Astrocyte (in vitro differentiated cells and primary cell): Measurements from ENCODE around the gene TUBB4B. TPM values are rescaled to one million over a fixed set of nuclear protein-coding genes. Genes with fewer than 3 reads are reported as not detected.

Experiments
- DNase-seq: peaks from one replicate; pipeline ENCODE4 v3.0.0-alpha.2; 2010; ENCODE audit warnings: low read depth
- FAIRE-seq: peaks from 2 replicates; lab custom pipeline; 2011; peaks lifted over from hg19 to GRCh38; lab: Jason Lieb, UNC
- H2AFZ ChIP-seq: 2 replicates; pipeline ENCODE4 v1.6.0; 2012; ENCODE audit warnings: low read depth, low read length, inconsistent platforms
- H3K27ac ChIP-seq: 2 replicates; pipeline ENCODE4 v1.5.1; 2011; ENCODE audit warnings: low read depth, low read length, inconsistent platforms
- H3K27me3 ChIP-seq: 2 replicates; pipeline ENCODE4 v1.6.0; 2011; ENCODE audit warnings: low read length, inconsistent platforms; ENCODE audit not compliant: insufficient read depth
- H3K36me3 ChIP-seq: 2 replicates; pipeline ENCODE4 v1.5.1; 2011; ENCODE audit warnings: low read length, inconsistent platforms; ENCODE audit not compliant: insufficient read depth
- H3K4me1 ChIP-seq: 2 replicates; pipeline ENCODE4 v1.5.1; 2011; ENCODE audit warnings: low read length, inconsistent platforms; ENCODE audit not compliant: insufficient read depth
- H3K4me2 ChIP-seq: 2 replicates; pipeline ENCODE4 v1.6.0; 2012; ENCODE audit warnings: low read length, inconsistent platforms
- H3K4me3 ChIP-seq: 2 replicates; pipeline ENCODE4 v1.5.1; 2011; ENCODE audit warnings: low read depth, mild to moderate bottlenecking, low read length, inconsistent platforms; ENCODE audit not compliant: insufficient read depth
- H3K79me2 ChIP-seq: 2 replicates; pipeline ENCODE4 v1.6.0; 2012; ENCODE audit warnings: mild to moderate bottlenecking, low read length, inconsistent platforms; ENCODE audit not compliant: insufficient read depth
- H3K9ac ChIP-seq: 2 replicates; pipeline ENCODE4 v1.6.0; 2012; ENCODE audit warnings: mild to moderate bottlenecking, low read length, inconsistent platforms
- H3K9me3 ChIP-seq: 2 replicates; pipeline ENCODE4 v1.5.1; 2012; ENCODE audit warnings: low read depth, mild to moderate bottlenecking, low read length, inconsistent platforms; ENCODE audit not compliant: insufficient read depth
- H4K20me1 ChIP-seq: 2 replicates; pipeline ENCODE4 v1.6.0; 2012; ENCODE audit warnings: low read length, inconsistent platforms; ENCODE audit not compliant: insufficient read depth
- H3K27ac Mint-ChIP-seq: one replicate; pipeline ENCODE4 v1.8.0; 2021; ENCODE audit warnings: mild to moderate bottlenecking, mixed read lengths; ENCODE audit not compliant: unreplicated experiment
- H3K27me3 Mint-ChIP-seq: one replicate; pipeline ENCODE4 v1.8.0; 2021; ENCODE audit warnings: low read depth, mixed read lengths; ENCODE audit not compliant: unreplicated experiment
- H3K36me3 Mint-ChIP-seq: one replicate; pipeline ENCODE4 v1.8.0; 2021; ENCODE audit warnings: low read depth, mixed read lengths; ENCODE audit not compliant: unreplicated experiment
- H3K4me1 Mint-ChIP-seq: one replicate; pipeline ENCODE4 v1.8.0; 2021; ENCODE audit warnings: low read depth, mixed read lengths; ENCODE audit not compliant: unreplicated experiment
- H3K4me3 Mint-ChIP-seq: one replicate; pipeline ENCODE4 v1.8.0; 2021; ENCODE audit warnings: mild to moderate bottlenecking, moderate library complexity, mixed read lengths; ENCODE audit not compliant: unreplicated experiment
- H3K9me3 Mint-ChIP-seq: one replicate; pipeline ENCODE4 v1.8.0; 2021; ENCODE audit warnings: mild to moderate bottlenecking, mixed read lengths; ENCODE audit not compliant: unreplicated experiment
- EZH2 ChIP-seq: IDR thresholded peaks from 2 replicates; pipeline ENCODE4 v1.6.1; 2012; ENCODE audit warnings: mild to moderate bottlenecking, low read length, inconsistent platforms; ENCODE audit not compliant: insufficient read depth
- total RNA-seq: library from RNA; stranded (reverse); gene quantifications from 2 replicates; pipeline ENCODE4 v1.2.1, GENCODE V29; 2021
- TF ChIP-seq, protein P1 (sequence below): IDR thresholded peaks from 2 replicates; pipeline ENCODE4 v1.5.1; 2011; ENCODE audit warnings: low read depth, mild to moderate bottlenecking, inconsistent platforms, low read length, moderate library complexity; ENCODE audit not compliant: insufficient read depth

TUBB4B gene
- total RNA-seq, 1 donor from 2014 or later = 218 TPM

DNA sequence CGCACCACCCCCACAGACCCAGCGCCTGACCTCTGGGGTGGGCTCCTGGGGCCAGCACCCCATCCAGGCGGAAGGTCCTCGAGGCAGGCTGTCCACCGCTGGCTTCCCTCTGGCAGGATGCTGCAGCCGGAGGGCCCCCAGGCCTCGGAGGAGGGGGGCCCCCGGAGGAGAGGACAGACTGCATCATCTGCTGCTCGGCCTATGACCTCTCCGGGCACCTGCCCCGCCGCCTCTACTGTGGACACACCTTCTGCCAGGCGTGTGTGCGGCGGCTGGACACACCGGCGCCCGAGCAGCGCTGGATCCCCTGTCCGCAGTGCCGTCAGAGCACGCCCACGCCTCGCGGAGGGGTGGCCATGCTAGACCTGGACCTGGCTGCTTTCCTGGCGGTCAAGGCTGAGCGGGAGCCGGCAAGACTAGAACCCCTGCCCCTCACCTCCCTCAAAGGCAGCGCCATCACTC is 12.6 kb upstream of the TUBB4B start:
- H3K79me2 ChIP-seq = no peaks in the 10 kb centered on the region
- no peak for DNase-seq
- Mint-ChIP-seq H3K27me3 (no peaks in the 10 kb centered on the region), H3K27ac (no peak overlapping the region), H3K36me3 (no peaks in the 10 kb centered on the region), H3K4me3 (no peak overlapping the region), H3K4me1 (peaks cover 4% of the 10 kb centered on the region), H3K9me3 (no peaks in the 10 kb centered on the region)
- no peak overlapping the region for H3K27ac ChIP-seq
- no peak overlapping the region for H3K4me2 ChIP-seq
- no peaks in the 10 kb centered on the region for H3K36me3 ChIP-seq
- H2AFZ ChIP-seq = no peak overlapping the region
- no peaks in the 10 kb centered on the region for H3K9me3 ChIP-seq
- H3K27me3 ChIP-seq = no peaks in the 10 kb centered on the region
- no peak for TF ChIP-seq EZH2
- TF ChIP-seq, protein P1, sequence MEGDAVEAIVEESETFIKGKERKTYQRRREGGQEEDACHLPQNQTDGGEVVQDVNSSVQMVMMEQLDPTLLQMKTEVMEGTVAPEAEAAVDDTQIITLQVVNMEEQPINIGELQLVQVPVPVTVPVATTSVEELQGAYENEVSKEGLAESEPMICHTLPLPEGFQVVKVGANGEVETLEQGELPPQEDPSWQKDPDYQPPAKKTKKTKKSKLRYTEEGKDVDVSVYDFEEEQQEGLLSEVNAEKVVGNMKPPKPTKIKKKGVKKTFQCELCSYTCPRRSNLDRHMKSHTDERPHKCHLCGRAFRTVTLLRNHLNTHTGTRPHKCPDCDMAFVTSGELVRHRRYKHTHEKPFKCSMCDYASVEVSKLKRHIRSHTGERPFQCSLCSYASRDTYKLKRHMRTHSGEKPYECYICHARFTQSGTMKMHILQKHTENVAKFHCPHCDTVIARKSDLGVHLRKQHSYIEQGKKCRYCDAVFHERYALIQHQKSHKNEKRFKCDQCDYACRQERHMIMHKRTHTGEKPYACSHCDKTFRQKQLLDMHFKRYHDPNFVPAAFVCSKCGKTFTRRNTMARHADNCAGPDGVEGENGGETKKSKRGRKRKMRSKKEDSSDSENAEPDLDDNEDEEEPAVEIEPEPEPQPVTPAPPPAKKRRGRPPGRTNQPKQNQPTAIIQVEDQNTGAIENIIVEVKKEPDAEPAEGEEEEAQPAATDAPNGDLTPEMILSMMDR = no peak
- H3K4me1 ChIP-seq = peaks cover 17% of the 10 kb centered on the region
- no peak for FAIRE-seq
- no peak overlapping the region for H3K9ac ChIP-seq
- H3K4me3 ChIP-seq = no peak overlapping the region
- H4K20me1 ChIP-seq = no peaks in the 10 kb centered on the region

DNA sequence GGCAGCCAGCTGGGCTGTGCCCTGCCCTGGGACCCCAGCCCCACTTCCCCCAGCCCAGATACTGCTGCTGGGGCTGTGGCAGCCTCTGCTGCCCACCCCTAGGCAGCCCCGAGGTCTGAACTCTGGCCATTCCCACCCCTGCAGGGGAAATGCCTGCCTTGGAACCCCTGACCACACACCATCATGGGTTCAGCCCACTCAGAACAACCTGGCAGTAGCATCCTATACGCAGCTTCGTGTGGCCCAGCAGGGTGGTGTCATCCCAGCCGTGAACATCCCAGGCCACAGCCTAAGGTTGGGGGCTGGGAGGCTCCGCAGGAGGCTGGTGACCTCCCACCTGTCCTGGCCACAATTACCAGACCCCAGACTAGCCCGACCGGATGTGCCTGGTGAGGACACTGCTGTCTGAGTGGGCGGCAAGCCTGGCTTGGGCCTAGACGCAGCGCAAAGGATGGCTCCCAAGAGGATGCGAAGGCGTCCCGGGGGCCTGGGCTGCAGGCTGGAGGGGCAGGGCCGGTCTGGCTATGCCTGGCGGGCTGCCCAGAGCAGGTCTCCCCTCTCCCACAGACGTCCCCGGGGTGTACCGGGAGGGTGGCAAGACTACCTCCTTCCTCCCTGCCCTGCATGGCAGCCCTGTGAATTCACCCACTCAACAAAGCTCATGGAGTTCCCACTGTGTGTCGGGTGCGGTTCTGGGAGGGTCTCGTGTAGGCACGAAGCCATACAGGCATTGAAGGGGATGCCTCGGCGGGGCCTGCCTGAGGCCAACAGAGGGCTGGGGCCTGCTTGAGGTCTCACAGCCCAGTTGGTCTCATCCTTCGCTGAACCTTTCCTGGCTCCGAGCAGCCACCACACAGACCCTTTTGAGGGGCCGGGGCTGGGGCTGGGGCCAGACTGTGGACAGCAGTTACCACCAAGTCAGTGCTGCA is 11.9 kb upstream of the TUBB4B start:
- FAIRE-seq (no peak), DNase-seq (no peak)
- Mint-ChIP-seq H3K9me3 (no peaks in the 10 kb centered on the region), H3K27ac (no peak overlapping the region), H3K27me3 (no peaks in the 10 kb centered on the region), H3K36me3 (no peaks in the 10 kb centered on the region), H3K4me3 (no peak overlapping the region), H3K4me1 (peaks cover 4% of the 10 kb centered on the region)
- Histone ChIP-seq H3K27ac (no peak overlapping the region), H3K9ac (no peak overlapping the region), H3K79me2 (no peaks in the 10 kb centered on the region), H3K9me3 (no peaks in the 10 kb centered on the region), H3K4me2 (no peak overlapping the region), H3K4me3 (no peak overlapping the region), H3K27me3 (no peaks in the 10 kb centered on the region), H3K4me1 (peaks cover 12% of the 10 kb centered on the region), H3K36me3 (no peaks in the 10 kb centered on the region), H4K20me1 (no peaks in the 10 kb centered on the region), H2AFZ (no peak overlapping the region)
- no peak for TF ChIP-seq EZH2
- TF ChIP-seq, protein P1 = no peak
